IMR-90 (cell line): Measurements from ENCODE around the gene SLC8A1. TPM values are rescaled to one million over a fixed set of nuclear protein-coding genes. Genes with fewer than 3 reads are reported as not detected.

Source experiments
- ATAC-seq: fragments of 200-7000 bp; cut with Tn5 transposase; 2 replicates; pipeline ENCODE4 v1.9.1; 2020; ENCODE audit warnings: low read depth, mild to moderate bottlenecking, moderate library complexity
- BruUV-seq: library from RNA; stranded (reverse); fragments of 400-500 nt; replicated peaks from 2 replicates; lab custom pipeline; 2021; lab: Mats Ljungman, UMichigan
- CTCF ChIA-PET: fragments of 300-600 bp; formaldehyde crosslinking; extraction: SDS; loops from one replicate; lab custom pipeline; 2021; ENCODE audit warnings: antibody characterized with exemption; lab: Yijun Ruan, JAX
- POLR2A ChIA-PET: fragments of 300-600 bp; sonication (Branson Sonifier 250); formaldehyde crosslinking; loops from one replicate; lab custom pipeline; 2022; ENCODE audit warnings: antibody characterized with exemption; ENCODE audit not compliant: unreplicated experiment; lab: Charles Lee
- DNase-seq: peaks from one replicate; pipeline ENCODE4 v3.0.0; 2013
- H2AFZ ChIP-seq: replicated peaks from 2 replicates; pipeline ENCODE3; 2013; ENCODE audit warnings: low read length, mild to moderate bottlenecking; ENCODE audit not compliant: poor library complexity
- H2AK5ac ChIP-seq: 2 replicates; pipeline ENCODE4 v1.6.1; 2013; ENCODE audit warnings: low read depth, low read length, inconsistent platforms
- H2AK9ac ChIP-seq: replicated peaks from 2 replicates; pipeline ENCODE3; 2013; ENCODE audit warnings: mild to moderate bottlenecking, low read depth, low read length, moderate library complexity; ENCODE audit not compliant: poor library complexity
- H2BK120ac ChIP-seq: 2 replicates; pipeline ENCODE4 v1.6.1; 2013; ENCODE audit warnings: low read depth, low read length, inconsistent platforms
- H2BK15ac ChIP-seq: 3 replicates; pipeline ENCODE4 v1.6.1; 2013; ENCODE audit warnings: low read depth, low read length, inconsistent platforms
- H2BK20ac ChIP-seq: 2 replicates; pipeline ENCODE4 v1.6.1; 2013; ENCODE audit warnings: low read depth, mild to moderate bottlenecking, inconsistent platforms, low read length, moderate library complexity
- H2BK5ac ChIP-seq: 2 replicates; pipeline ENCODE4 v1.6.1; 2013; ENCODE audit warnings: mild to moderate bottlenecking, low read depth, low read length, inconsistent platforms; ENCODE audit not compliant: poor library complexity, severe bottlenecking
- H3K14ac ChIP-seq: replicated peaks from 2 replicates; pipeline ENCODE4 v1.6.1; 2013; ENCODE audit warnings: low read depth, low read length, inconsistent platforms
- H3K18ac ChIP-seq: 2 replicates; pipeline ENCODE4 v1.6.1; 2013; ENCODE audit warnings: low read depth, low read length, control low read depth
- H3K23ac ChIP-seq: 2 replicates; pipeline ENCODE4 v1.6.1; 2013; ENCODE audit warnings: low read depth, low read length, inconsistent platforms
- H3K27ac ChIP-seq: 2 replicates; pipeline ENCODE4 v1.5.1; 2013; ENCODE audit warnings: mild to moderate bottlenecking, control low read depth, low read length; ENCODE audit not compliant: insufficient read depth
- H3K27me3 ChIP-seq: 2 replicates; pipeline ENCODE4 v1.6.1; 2013; ENCODE audit warnings: low read length; ENCODE audit not compliant: control insufficient read depth, insufficient read depth
- H3K36me3 ChIP-seq: 2 replicates; pipeline ENCODE4 v1.6.1; 2013; ENCODE audit warnings: low read length, mixed read lengths; ENCODE audit not compliant: control insufficient read depth, insufficient read depth
- H3K4ac ChIP-seq: 2 replicates; pipeline ENCODE4 v1.6.1; 2013; ENCODE audit warnings: low read depth, low read length, inconsistent platforms
- H3K4me1 ChIP-seq: 2 replicates; pipeline ENCODE4 v1.6.1; 2013; ENCODE audit warnings: low read length, mixed read lengths; ENCODE audit not compliant: control insufficient read depth, insufficient read depth
- H3K4me2 ChIP-seq: 2 replicates; pipeline ENCODE4 v1.6.1; 2013; ENCODE audit warnings: low read depth, mild to moderate bottlenecking, control low read depth, low read length, moderate library complexity
- H3K4me3 ChIP-seq: 2 replicates; pipeline ENCODE4 v1.5.1; 2013; ENCODE audit warnings: low read depth, mild to moderate bottlenecking, control low read depth, low read length, moderate library complexity; ENCODE audit not compliant: insufficient read depth
- H3K56ac ChIP-seq: 2 replicates; pipeline ENCODE4 v1.6.1; 2013; ENCODE audit warnings: low read length, inconsistent platforms; ENCODE audit not compliant: insufficient read depth; ENCODE audit errors: extremely low read depth
- H3K79me1 ChIP-seq, 2 experiments: 2 replicates each; pipeline ENCODE4 v1.6.1; 2013; ENCODE audit warnings: low read length in 2 of 2, inconsistent platforms in 1 of 2, low read depth in 1 of 2
- H3K9ac ChIP-seq: 2 replicates; pipeline ENCODE4 v1.6.1; 2013; ENCODE audit warnings: low read depth, low read length, control low read depth
- H3K9me1 ChIP-seq: 2 replicates; pipeline ENCODE4 v1.6.1; 2013; ENCODE audit warnings: low read length, inconsistent platforms; ENCODE audit not compliant: insufficient read depth
- H3K9me3 ChIP-seq: 2 replicates; pipeline ENCODE4 v1.6.1; 2013; ENCODE audit warnings: low read length; ENCODE audit not compliant: control insufficient read depth, insufficient read depth
- H4K20me1 ChIP-seq: 2 replicates; pipeline ENCODE4 v1.6.1; 2013; ENCODE audit warnings: low read length, inconsistent platforms; ENCODE audit not compliant: insufficient read depth
- H4K5ac ChIP-seq: 2 replicates; pipeline ENCODE4 v1.6.1; 2013; ENCODE audit warnings: mild to moderate bottlenecking, low read depth, low read length, control low read depth
- H4K8ac ChIP-seq, 2 experiments: 2 replicates each; pipeline ENCODE4 v1.6.1; 2013; ENCODE audit warnings: low read depth in 2 of 2, low read length in 2 of 2, control low read depth in 1 of 2, inconsistent platforms in 1 of 2
- H4K91ac ChIP-seq: 2 replicates; pipeline ENCODE4 v1.6.1; 2013; ENCODE audit warnings: low read depth, low read length, inconsistent platforms; ENCODE audit not compliant: insufficient read depth
- BHLHE40 ChIP-seq: fragments of 150-350 bp; IDR thresholded peaks from 2 replicates; pipeline ENCODE4 v1.6.1; 2016; ENCODE audit warnings: mild to moderate bottlenecking, low read depth, low read length
- CEBPB ChIP-seq: IDR thresholded peaks from 2 replicates; pipeline ENCODE4 v1.6.1; 2012; ENCODE audit warnings: low read depth, low read length, improper control_type of control experiment
- CHD1 ChIP-seq: IDR thresholded peaks from 2 replicates; pipeline ENCODE4 v1.6.1; 2012; ENCODE audit warnings: low read depth, low read length, improper control_type of control experiment
- CTCF ChIP-seq: conservative IDR thresholded peaks from 2 replicates; pipeline ENCODE4 v1.5.1; 2012; ENCODE audit warnings: mild to moderate bottlenecking, low read depth, low read length, improper control_type of control experiment
- ELK1 ChIP-seq: fragments of 150-350 bp; IDR thresholded peaks from 2 replicates; pipeline ENCODE4 v1.6.1; 2016; ENCODE audit warnings: low read depth, mild to moderate bottlenecking, low read length, moderate library complexity, borderline replicate concordance
- FOS ChIP-seq: fragments of 150-350 bp; IDR thresholded peaks from 2 replicates; pipeline ENCODE4 v1.6.1; 2016; ENCODE audit warnings: low read depth, low read length
- MAFK ChIP-seq: IDR thresholded peaks from 2 replicates; pipeline ENCODE4 v1.6.1; 2012; ENCODE audit warnings: low read depth, low read length, improper control_type of control experiment
- MAZ ChIP-seq: IDR thresholded peaks from 2 replicates; pipeline ENCODE4 v1.6.1; 2012; ENCODE audit warnings: low read depth, mild to moderate bottlenecking, low read length, improper control_type of control experiment, moderate library complexity, borderline replicate concordance
- MXI1 ChIP-seq: IDR thresholded peaks from 2 replicates; pipeline ENCODE4 v1.6.1; 2012; ENCODE audit warnings: low read depth, mild to moderate bottlenecking, low read length, moderate library complexity, borderline replicate concordance
- NFE2L2 ChIP-seq: fragments of 150-350 bp; IDR thresholded peaks from 2 replicates; pipeline ENCODE4 v1.6.1; 2016; ENCODE audit warnings: low read depth, mild to moderate bottlenecking, low read length
- POLR2A ChIP-seq: IDR thresholded peaks from 2 replicates; pipeline ENCODE4 v1.6.1; 2012; ENCODE audit warnings: mild to moderate bottlenecking, low read depth, low read length
- RAD21 ChIP-seq: IDR thresholded peaks from 2 replicates; pipeline ENCODE4 v1.6.1; 2012; ENCODE audit warnings: low read length, improper control_type of control experiment
- RFX5 ChIP-seq: IDR thresholded peaks from 2 replicates; pipeline ENCODE4 v1.8.0; 2012; ENCODE audit warnings: low read depth, mild to moderate bottlenecking, low read length, moderate library complexity
- SMC3 ChIP-seq: fragments of 150-350 bp; IDR thresholded peaks from 2 replicates; pipeline ENCODE4 v1.6.1; 2016; ENCODE audit warnings: low read depth, mild to moderate bottlenecking, antibody characterized with exemption, low read length, moderate library complexity
- USF2 ChIP-seq: fragments of 150-350 bp; IDR thresholded peaks from 2 replicates; pipeline ENCODE4 v1.6.1; 2017; ENCODE audit warnings: mild to moderate bottlenecking, antibody characterized with exemption, low read length, low read depth
- WGBS, 2 experiments: methylation state at CpG; one replicate each; pipeline versions ENCODE4 v1.1.5 to v1.1.7; 2013; ENCODE audit warnings: missing lambda C conversion rate in 2 of 2; ENCODE audit not compliant: insufficient read length in 1 of 2; ENCODE audit errors: extremely low coverage in 2 of 2; 5-methylcytosine and 5-hydroxymethylcytosine counted together
- dilution Hi-C: fragments of 300-500 bp; cut with HindIII; formaldehyde crosslinking; loops from one replicate; pipeline ENCODE4 v1.14.3; 2018; ENCODE audit warnings: low sequenced_read_pairs; ENCODE audit not compliant: unreplicated experiment
- in situ Hi-C: fragments of 300-500 bp; cut with MboI; formaldehyde crosslinking; loops from 3 replicates; pipeline ENCODE4 v1.14.3; 2019; ENCODE audit warnings: low sequenced_read_pairs, inconsistent platforms, mixed read lengths
- intact Hi-C: fragments of 100-400 bp; cut with micrococcal nuclease; formaldehyde crosslinking; loops from 2 replicates; pipeline ENCODE4 v1.10.0; 2022
- polyA plus RNA-seq, 3 experiments: library from polyadenylated mRNA; depleted of rRNA; stranded (reverse); fragments of >200 nt; gene quantifications; 2 replicates each; pipeline ENCODE4 v1.2.3, GENCODE V29; 2012; ENCODE audit warnings: low replicate concordance in 1 of 3
- total RNA-seq: library from RNA; depleted of rRNA; stranded (reverse); fragments of >200 nt; gene quantifications from 2 replicates; pipeline ENCODE4 v1.2.3, GENCODE V29; 2012

The SLC8A1 gene
- total and polyA plus RNA-seq, 2 of the 4 experiments (the other 2 are of a cell fraction) = 7.7 to 57.0 TPM

GRCh38 chr2:40062381-40062780, 389.5 kb downstream of the SLC8A1 start:
- H2AK5ac ChIP-seq = no peak overlapping the region
- no peak overlapping the region for H3K56ac ChIP-seq
- intact Hi-C loops = loop anchor here (10.0 kb wide), 1 partner anchor 288 kb away; the partner anchor contains the start of gene THUMPD2
- in situ Hi-C loops = no loop called here
- peaks cover 3% of the 10 kb centered on the region; the same call in 1 of the 2 replicates for H3K9me1 ChIP-seq
- ChIA-PET POLR2A (no interaction called here), CTCF (interaction anchor here (0.7 to 1.0 kb wide), 2 partner anchors 12 to 15 kb away, joined by 3 read pairs; no protein-coding TSS in a partner anchor)
- H3K4ac ChIP-seq = no peak overlapping the region; the same call in 1 of the 2 replicates
- H2AK9ac ChIP-seq = no peak overlapping the region
- H3K9ac ChIP-seq = no peak overlapping the region
- no peak overlapping the region for H3K4me3 ChIP-seq
- no peak overlapping the region for H2BK20ac ChIP-seq
- BruUV-seq = no TSS peak
- H4K5ac ChIP-seq = peak overlapping the region; percentile 55; the same call in 1 of the 2 replicates
- no peak overlapping the region for H2BK15ac ChIP-seq
- no peak overlapping the region for H4K8ac ChIP-seq
- DNase-seq (no peak), ATAC-seq (no peak)
- H3K4me1 ChIP-seq = no peaks in the 10 kb centered on the region; the same call in 1 of the 2 replicates
- no peaks in the 10 kb centered on the region for H4K20me1 ChIP-seq
- peak overlapping the region; percentile 36 for H2AFZ ChIP-seq
- dilution Hi-C loops = no loop called here
- H4K91ac ChIP-seq = no peak overlapping the region
- no peaks in the 10 kb centered on the region for H3K79me1 ChIP-seq
- no peak overlapping the region for H2BK5ac ChIP-seq
- no peak for TF ChIP-seq FOS
- TF ChIP-seq RAD21 = no peak
- no peak for TF ChIP-seq POLR2A
- no peak for TF ChIP-seq NFE2L2
- no peak for TF ChIP-seq MAFK
- no peak for TF ChIP-seq ELK1
- no peak for TF ChIP-seq USF2
- no peak for TF ChIP-seq MAZ
- no peak for TF ChIP-seq CHD1
- TF ChIP-seq RFX5 = no peak
- TF ChIP-seq BHLHE40 = no peak
- TF ChIP-seq CTCF = no peak
- no peak for TF ChIP-seq SMC3
- no peak for TF ChIP-seq MXI1
- TF ChIP-seq CEBPB = no peak
- no peak overlapping the region; the same call in 1 of the 2 replicates for H2BK120ac ChIP-seq
- no peak overlapping the region for H3K23ac ChIP-seq
- H3K36me3 ChIP-seq = no peaks in the 10 kb centered on the region
- H3K4me2 ChIP-seq = no peak overlapping the region
- WGBS, 2 experiments = 100% methylated on average over 1 of the region's 1 CpG; no CpG with 5 or more reads in 1 of the 2 experiments
- no peak overlapping the region for H3K18ac ChIP-seq
- H3K9me3 ChIP-seq = peaks cover 6% of the 10 kb centered on the region
- no peak overlapping the region; the same call in 1 of the 2 replicates for H3K14ac ChIP-seq
- no peak overlapping the region for H3K27ac ChIP-seq
- no peaks in the 10 kb centered on the region for H3K27me3 ChIP-seq
